Parathyroid adenoma (tissue), 2 donors: ENCODE data around the gene GNAS.

ENCODE experiments used
- H2AFZ ChIP-seq: fragments of 300-600 bp; sonication (generic); one replicate; pipeline ENCODE4 v1.7.0; 2017; ENCODE audit warnings: antibody characterized with exemption, mild to moderate bottlenecking
- H3K27ac ChIP-seq: fragments of 300-600 bp; sonication (generic); one replicate; pipeline ENCODE4 v1.7.0; 2017
- H3K27me3 ChIP-seq: fragments of 300-600 bp; sonication (generic); one replicate; pipeline ENCODE4 v1.7.0; 2017; ENCODE audit warnings: low read length; ENCODE audit not compliant: control insufficient read depth, insufficient read depth
- H3K36me3 ChIP-seq: fragments of 300-600 bp; sonication (generic); one replicate; pipeline ENCODE4 v1.7.0; 2017; ENCODE audit warnings: low read length; ENCODE audit not compliant: control insufficient read depth, insufficient read depth
- H3K4me1 ChIP-seq: fragments of 300-600 bp; sonication (generic); one replicate; pipeline ENCODE4 v1.7.0; 2017; ENCODE audit warnings: control low read depth
- H3K4me2 ChIP-seq: fragments of 300-600 bp; sonication (generic); one replicate; pipeline ENCODE4 v1.7.0; 2017; ENCODE audit warnings: low read length
- H3K4me3 ChIP-seq: fragments of 300-600 bp; sonication (generic); one replicate; pipeline ENCODE4 v1.7.0; 2017; ENCODE audit warnings: low read depth, low read length
- H3K79me2 ChIP-seq: fragments of 300-600 bp; sonication (generic); one replicate; pipeline ENCODE4 v1.7.0; 2017; ENCODE audit warnings: control low read depth
- H3K9ac ChIP-seq: fragments of 300-600 bp; sonication (generic); one replicate; pipeline ENCODE4 v1.7.0; 2017; ENCODE audit warnings: mild to moderate bottlenecking
- H3K9me3 ChIP-seq: fragments of 300-600 bp; sonication (generic); one replicate; pipeline ENCODE4 v1.7.0; 2017; ENCODE audit warnings: low read length; ENCODE audit not compliant: control insufficient read depth
- TF ChIP-seq, protein P1 (sequence below): fragments of 300-600 bp; sonication (generic); IDR thresholded peaks from one replicate; pipeline ENCODE4 v1.7.0; 2017; ENCODE audit warnings: antibody characterized with exemption, mild to moderate bottlenecking
- donor health status: primary hyperparathyroidism.

The GNAS gene

DNA sequence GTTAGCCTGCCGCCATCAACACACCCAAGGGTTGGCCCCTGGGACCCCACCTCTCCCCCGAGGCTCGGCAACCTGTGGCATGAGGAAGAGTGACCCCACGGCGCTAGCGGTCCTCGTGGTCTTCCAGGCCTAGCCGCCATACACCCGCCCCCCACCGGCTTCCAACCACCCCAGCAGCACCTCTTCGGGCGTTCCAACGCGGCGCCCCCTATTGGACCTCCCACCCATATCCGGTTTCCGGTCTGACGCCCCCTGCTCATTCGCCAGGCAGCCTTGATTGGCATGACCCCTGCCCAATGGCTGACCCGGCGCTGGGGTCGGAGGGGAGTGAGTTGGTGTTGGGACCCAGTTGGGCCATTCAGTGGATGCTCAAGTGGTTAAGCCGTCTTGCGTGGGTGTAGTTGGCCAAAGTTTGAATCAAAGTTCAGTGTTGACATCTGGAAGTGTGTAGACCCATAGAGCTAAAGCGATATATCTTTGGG is 1.8 kb upstream of the GNAS start, which contains the start of gene GNAS-AS1:
TSS of gene GNAS-AS1 (minus strand) at position 210 of the 482 bp plus-strand sequence.
- Histone ChIP-seq H2AFZ (no peak within 1 kb of the TSS), H3K36me3 (no peaks in the 10 kb centered on the region), H3K4me1 (no peaks in the 10 kb centered on the region), H3K27ac (no peak within 1 kb of the TSS), H3K4me2 (peak within 1 kb of the TSS; percentile 35), H3K9ac (no peak within 1 kb of the TSS), H3K9me3 (no peaks in the 10 kb centered on the region), H3K27me3 (peaks cover 12% of the 10 kb centered on the region), H3K79me2 (no peaks in the 10 kb centered on the region), H3K4me3 (no peak within 1 kb of the TSS)
- TF ChIP-seq, protein P1, sequence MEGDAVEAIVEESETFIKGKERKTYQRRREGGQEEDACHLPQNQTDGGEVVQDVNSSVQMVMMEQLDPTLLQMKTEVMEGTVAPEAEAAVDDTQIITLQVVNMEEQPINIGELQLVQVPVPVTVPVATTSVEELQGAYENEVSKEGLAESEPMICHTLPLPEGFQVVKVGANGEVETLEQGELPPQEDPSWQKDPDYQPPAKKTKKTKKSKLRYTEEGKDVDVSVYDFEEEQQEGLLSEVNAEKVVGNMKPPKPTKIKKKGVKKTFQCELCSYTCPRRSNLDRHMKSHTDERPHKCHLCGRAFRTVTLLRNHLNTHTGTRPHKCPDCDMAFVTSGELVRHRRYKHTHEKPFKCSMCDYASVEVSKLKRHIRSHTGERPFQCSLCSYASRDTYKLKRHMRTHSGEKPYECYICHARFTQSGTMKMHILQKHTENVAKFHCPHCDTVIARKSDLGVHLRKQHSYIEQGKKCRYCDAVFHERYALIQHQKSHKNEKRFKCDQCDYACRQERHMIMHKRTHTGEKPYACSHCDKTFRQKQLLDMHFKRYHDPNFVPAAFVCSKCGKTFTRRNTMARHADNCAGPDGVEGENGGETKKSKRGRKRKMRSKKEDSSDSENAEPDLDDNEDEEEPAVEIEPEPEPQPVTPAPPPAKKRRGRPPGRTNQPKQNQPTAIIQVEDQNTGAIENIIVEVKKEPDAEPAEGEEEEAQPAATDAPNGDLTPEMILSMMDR, result no peak

DNA sequence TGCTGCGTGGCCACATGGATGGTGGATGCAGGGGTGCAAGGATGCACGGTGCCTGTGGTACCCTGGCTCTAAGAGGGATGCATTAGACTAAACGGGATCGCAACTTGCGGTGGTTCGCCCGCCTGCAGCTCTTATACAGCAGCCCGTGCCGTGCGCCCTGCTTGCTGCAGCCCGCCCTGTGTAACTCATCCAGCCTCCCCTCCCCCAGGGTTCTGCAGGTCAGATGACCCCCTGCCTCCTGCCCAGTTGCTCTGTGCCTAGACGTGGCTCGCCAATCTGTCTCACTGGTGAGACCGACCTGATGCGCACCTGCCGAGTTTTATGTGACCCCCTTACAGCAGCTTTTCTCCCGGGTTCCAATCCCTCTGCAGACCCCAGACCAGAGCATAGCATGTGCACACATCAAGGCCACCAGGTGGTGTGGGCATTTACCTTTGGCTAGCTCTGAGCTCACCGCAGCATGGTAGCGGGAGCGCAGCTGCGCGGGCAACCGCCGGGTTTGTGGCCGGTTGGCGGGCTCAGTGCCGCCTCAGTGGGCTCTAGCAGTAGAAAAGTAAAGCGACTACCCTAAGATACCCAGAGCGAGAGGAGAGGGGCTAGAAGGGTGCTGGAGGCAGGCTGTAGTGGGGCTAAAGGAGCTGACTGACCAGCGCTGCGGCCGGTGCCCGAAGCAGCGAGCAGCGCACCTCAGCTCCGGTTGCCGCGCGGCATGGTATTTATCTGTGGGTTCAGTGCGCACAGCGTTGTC is 1.1 kb upstream of the GNAS start:
- Histone ChIP-seq H3K27me3 (peaks cover 12% of the 10 kb centered on the region), H3K79me2 (no peaks in the 10 kb centered on the region), H3K27ac (no peak overlapping the region), H3K4me1 (no peaks in the 10 kb centered on the region), H2AFZ (no peak overlapping the region), H3K9ac (no peak overlapping the region), H3K36me3 (no peaks in the 10 kb centered on the region), H3K4me2 (peak overlapping the region; percentile 35), H3K4me3 (no peak overlapping the region), H3K9me3 (no peaks in the 10 kb centered on the region)
- TF ChIP-seq, protein P1, result no peak

- Histone ChIP-seq H3K9ac (no peak overlapping the region), H3K4me3 (no peak overlapping the region), H3K79me2 (no peaks in the 10 kb centered on the region), H2AFZ (no peak overlapping the region), H3K9me3 (no peaks in the 10 kb centered on the region), H3K27ac (no peak overlapping the region), H3K4me2 (peak overlapping the region; percentile 81), H3K36me3 (no peaks in the 10 kb centered on the region), H3K4me1 (no peaks in the 10 kb centered on the region), H3K27me3 (peaks cover 12% of the 10 kb centered on the region)
- TF ChIP-seq, protein P1, result no peak
Measured at GRCh38 chr20:58851969-58852458, 502 bp upstream of the GNAS start.

GRCh38 chr20:58853466-58853865 is 950 bp downstream of the GNAS start:
- Histone ChIP-seq H3K27me3 (peaks cover 12% of the 10 kb centered on the region), H3K4me1 (no peaks in the 10 kb centered on the region), H3K9ac (no peak overlapping the region), H3K79me2 (no peaks in the 10 kb centered on the region), H3K4me2 (no peak overlapping the region), H3K36me3 (no peaks in the 10 kb centered on the region), H2AFZ (no peak overlapping the region), H3K27ac (no peak overlapping the region), H3K4me3 (no peak overlapping the region), H3K9me3 (no peaks in the 10 kb centered on the region)
- TF ChIP-seq, protein P1, result no peak
